Naive thymus-derived CD4-positive, alpha-beta T cell (primary cell): ENCODE measurements around the gene SLC17A8. TPM values are rescaled to one million over a fixed set of nuclear protein-coding genes. Genes with fewer than 3 reads are reported as not detected.
"Not testable (repeated sequence)": the region's sequence is repeated elsewhere in the genome, so short reads cannot be mapped to it uniquely, and the experiment has no call there.

ENCODE experiments used
- ATAC-seq: fragments of 150-1000 bp; cut with Tn5 transposase; 2 replicates; pipeline ENCODE4 v1.10.0; 2021; ENCODE audit warnings: mild to moderate bottlenecking, moderate library complexity
- CTCF ChIA-PET: fragments of 350-600 bp; sonication (Branson Sonifier 250); formaldehyde crosslinking; loops from one replicate; lab custom pipeline; 2021; ENCODE audit warnings: antibody characterized with exemption; lab: Charles Lee
- POLR2A ChIA-PET: fragments of 350-600 bp; sonication (Branson Sonifier 250); formaldehyde crosslinking; loops from one replicate; lab custom pipeline; 2021; ENCODE audit warnings: antibody characterized with exemption, inconsistent platforms; lab: Charles Lee
- DNase-seq, 9 donors: peaks; one replicate each; pipeline versions ENCODE4 v3.0.0 to v3.0.0-alpha.2; 2020 to 2022; ENCODE audit warnings: mixed read lengths in 1 of 9
- H3K27ac ChIP-seq: one replicate; pipeline ENCODE4 v1.7.0; 2013; ENCODE audit warnings: mild to moderate bottlenecking, low read depth, low read length, moderate library complexity
- H3K27me3 ChIP-seq, 2 donors: one replicate each; pipeline ENCODE4 v1.7.0; 2013; ENCODE audit warnings: low read length in 2 of 2, mild to moderate bottlenecking in 2 of 2, moderate library complexity in 2 of 2; ENCODE audit not compliant: control insufficient read depth in 2 of 2, insufficient read depth in 2 of 2
- H3K36me3 ChIP-seq, 3 experiments: 1 replicate in 2 of 3; 2 replicates in 1 of 3; pipeline ENCODE4 v1.7.0; 2013; ENCODE audit warnings: low read length in 3 of 3, mild to moderate bottlenecking in 3 of 3, moderate library complexity in 1 of 3; ENCODE audit not compliant: insufficient read depth in 3 of 3, control insufficient read depth in 2 of 3
- H3K4me1 ChIP-seq, 2 donors: one replicate each; pipeline ENCODE4 v1.7.0; 2013; ENCODE audit warnings: low read length in 2 of 2, mild to moderate bottlenecking in 2 of 2, moderate library complexity in 1 of 2; ENCODE audit not compliant: control insufficient read depth in 2 of 2, insufficient read depth in 2 of 2
- H3K4me3 ChIP-seq: 2 replicates; pipeline ENCODE4 v1.7.0; 2013; ENCODE audit warnings: mild to moderate bottlenecking, low read length
- H3K9me3 ChIP-seq, 3 experiments: 1 replicate in 2 of 3; 2 replicates in 1 of 3; pipeline ENCODE4 v1.7.0; 2013; ENCODE audit warnings: low read length in 3 of 3; ENCODE audit not compliant: control insufficient read depth in 2 of 3
- H3K27ac Mint-ChIP-seq, 9 donors: one replicate each; pipeline ENCODE4 v1.8.0; 2020 to 2022; ENCODE audit warnings: mixed read lengths in 9 of 9, mild to moderate bottlenecking in 8 of 9, moderate library complexity in 5 of 9, inconsistent platforms in 2 of 9
- H3K27me3 Mint-ChIP-seq, 5 donors: one replicate each; pipeline ENCODE4 v1.8.0; 2021 to 2022; ENCODE audit warnings: mixed read lengths in 5 of 5, mild to moderate bottlenecking in 1 of 5
- H3K36me3 Mint-ChIP-seq, 5 donors: one replicate each; pipeline ENCODE4 v1.8.0; 2020 to 2022; ENCODE audit warnings: mixed read lengths in 5 of 5, mild to moderate bottlenecking in 3 of 5, inconsistent platforms in 1 of 5
- H3K4me1 Mint-ChIP-seq, 7 donors: one replicate each; pipeline ENCODE4 v1.8.0; 2020 to 2022; ENCODE audit warnings: mixed read lengths in 7 of 7, mild to moderate bottlenecking in 3 of 7, inconsistent platforms in 1 of 7
- H3K4me3 Mint-ChIP-seq, 10 donors: one replicate each; pipeline ENCODE4 v1.8.0; 2020 to 2022; ENCODE audit warnings: mild to moderate bottlenecking in 10 of 10, mixed read lengths in 10 of 10, moderate library complexity in 6 of 10, inconsistent platforms in 2 of 10
- H3K9me3 Mint-ChIP-seq, 11 donors: one replicate each; pipeline ENCODE4 v1.8.0; 2020 to 2022; ENCODE audit warnings: mixed read lengths in 11 of 11, mild to moderate bottlenecking in 4 of 11, inconsistent platforms in 1 of 11, moderate library complexity in 1 of 11
- intact Hi-C, 2 donors: fragments of 100-400 bp; cut with micrococcal nuclease; formaldehyde crosslinking; loops; one replicate each; pipeline ENCODE4 v1.15.1; 2023
- polyA plus RNA-seq, 2 donors: library from polyadenylated mRNA; unstranded; fragments of 300-500 nt; fragmentation: Illumina TruSeq; gene quantifications; one replicate each; pipeline ENCODE4 v1.2.3, GENCODE V29; 2021
- total RNA-seq, 6 experiments: library from RNA in 5 of 6; stranded (reverse) in 5 of 6; gene quantifications; 1 replicate in 5 of 6; 2 replicates in 1 of 6; pipeline ENCODE4 v1.2.3 and lab custom pipeline; 2021 to 2026

The SLC17A8 gene
- total and polyA plus RNA-seq, 7 experiments from 2014 or later: not detected

DNA sequence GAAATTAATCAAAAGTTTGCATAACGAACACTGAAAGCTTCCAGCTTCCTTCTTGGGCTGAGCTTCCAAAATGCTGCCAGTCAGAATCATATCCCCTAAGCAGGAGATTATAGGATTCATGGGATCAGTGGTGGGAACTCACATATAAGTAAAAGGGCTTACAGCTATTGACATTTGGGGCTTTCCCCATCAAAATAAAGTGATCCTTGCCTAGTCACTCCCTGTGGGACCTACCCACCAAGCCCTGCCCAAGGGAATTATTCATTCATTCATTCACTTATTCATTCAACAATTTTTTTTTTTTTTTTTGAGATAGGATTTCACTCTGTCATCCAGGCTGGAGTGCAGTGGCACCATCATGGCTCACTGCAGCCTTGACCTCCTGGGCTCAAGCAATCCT is 69.3 kb downstream of the SLC17A8 start:
- CTCF ChIA-PET: no interaction called here

DNA sequence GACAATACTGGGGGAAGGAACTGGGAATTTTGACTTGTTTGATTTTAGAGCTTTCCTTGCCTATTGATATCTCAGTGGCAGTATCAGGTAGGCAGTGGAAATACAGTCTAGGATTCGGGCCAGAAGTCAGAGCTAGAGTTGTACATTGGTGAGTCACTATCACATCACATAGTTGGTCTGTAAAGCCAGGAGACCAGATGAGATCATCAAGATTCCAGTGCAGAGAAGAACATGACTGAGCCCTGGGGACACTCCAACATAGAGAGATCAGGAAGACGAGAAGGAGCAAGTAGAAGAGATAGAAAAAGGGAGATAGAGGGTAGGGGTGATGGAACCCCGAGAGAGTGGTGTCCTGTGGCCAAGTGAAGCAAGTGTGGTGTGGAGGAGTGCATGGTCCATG is 70.2 kb downstream of the SLC17A8 start:
- Histone ChIP-seq H3K27me3 (no peaks in the 10 kb centered on the region), H3K27ac (no peak overlapping the region), H3K9me3 (no peaks in the 10 kb centered on the region), H3K36me3 (no peaks in the 10 kb centered on the region), H3K4me3 (no peak overlapping the region), H3K4me1 (no peaks in the 10 kb centered on the region)
- intact Hi-C loops: no loop called here
- Mint-ChIP-seq H3K27me3 (peaks cover 0 to 23% (median 14%) of the 10 kb centered on the region in 5 donors), H3K36me3 (peaks cover 0 to 8% (median 0%) of the 10 kb centered on the region in 5 donors), H3K27ac (no peak overlapping the region), H3K4me3 (no peak overlapping the region), H3K9me3 (peaks cover 4 to 20% (median 12%) of the 10 kb centered on the region in 11 donors), H3K4me1 (no peaks in the 10 kb centered on the region)
- POLR2A ChIA-PET: no interaction called here
- DNase-seq (no peak), ATAC-seq (no peak)
- CTCF ChIA-PET: no interaction called here

More for the DNA sequence above, 69.3 kb downstream of the SLC17A8 start:
- H3K36me3 ChIP-seq: no peaks in the 10 kb centered on the region
- Mint-ChIP-seq H3K4me3 (no peak overlapping the region), H3K27ac (no peak overlapping the region), H3K27me3 (peaks cover 0 to 23% (median 14%) of the 10 kb centered on the region in 5 donors), H3K4me1 (no peaks in the 10 kb centered on the region), H3K9me3 (peaks cover 4 to 20% (median 12%) of the 10 kb centered on the region in 11 donors), H3K36me3 (peaks cover 0 to 8% (median 0%) of the 10 kb centered on the region in 5 donors)
- H3K27ac ChIP-seq: no peak overlapping the region
- POLR2A ChIA-PET: no interaction called here
- ATAC-seq (no peak), DNase-seq (no peak)
- no peaks in the 10 kb centered on the region for H3K4me1 ChIP-seq
- H3K4me3 ChIP-seq: no peak overlapping the region
- no peaks in the 10 kb centered on the region for H3K9me3 ChIP-seq
- intact Hi-C loops: no loop called here
- H3K27me3 ChIP-seq: no peaks in the 10 kb centered on the region

DNA sequence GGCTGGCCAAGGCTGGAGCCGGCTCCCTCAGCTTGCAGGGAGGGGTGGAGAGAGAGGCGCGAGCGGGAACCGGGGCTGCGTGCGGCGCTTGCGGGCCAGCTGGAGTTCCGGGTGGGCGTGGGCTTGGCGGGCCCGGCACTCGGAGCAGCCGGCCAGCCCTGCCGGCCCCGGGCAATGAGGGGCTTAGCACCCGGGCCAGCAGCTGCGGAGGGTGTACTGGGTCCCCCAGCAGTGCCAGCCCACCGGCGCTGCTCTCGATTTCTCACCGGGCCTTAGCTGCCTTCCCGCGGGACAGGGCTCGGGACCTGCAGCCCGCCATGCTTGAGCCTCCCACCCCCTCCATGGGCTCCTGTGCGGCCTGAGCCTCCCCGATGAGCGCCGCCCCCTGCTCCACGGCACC is 73.4 kb downstream of the SLC17A8 start:
- H3K4me3 ChIP-seq, CTCF ChIA-PET, H3K27ac Mint-ChIP-seq, H3K4me3 Mint-ChIP-seq, H3K4me1 ChIP-seq, H3K27me3 ChIP-seq, DNase-seq, H3K36me3 ChIP-seq, POLR2A ChIA-PET, H3K27ac ChIP-seq, ATAC-seq, H3K4me1 Mint-ChIP-seq, intact Hi-C loops, H3K9me3 ChIP-seq, H3K36me3 Mint-ChIP-seq: not testable (repeated sequence)
- peaks cover 0 to 21% (median 10%) of the 10 kb centered on the region in 5 donors for H3K27me3 Mint-ChIP-seq
- peaks cover 0 to 15% (median 7%) of the 10 kb centered on the region in 11 donors for H3K9me3 Mint-ChIP-seq

DNA sequence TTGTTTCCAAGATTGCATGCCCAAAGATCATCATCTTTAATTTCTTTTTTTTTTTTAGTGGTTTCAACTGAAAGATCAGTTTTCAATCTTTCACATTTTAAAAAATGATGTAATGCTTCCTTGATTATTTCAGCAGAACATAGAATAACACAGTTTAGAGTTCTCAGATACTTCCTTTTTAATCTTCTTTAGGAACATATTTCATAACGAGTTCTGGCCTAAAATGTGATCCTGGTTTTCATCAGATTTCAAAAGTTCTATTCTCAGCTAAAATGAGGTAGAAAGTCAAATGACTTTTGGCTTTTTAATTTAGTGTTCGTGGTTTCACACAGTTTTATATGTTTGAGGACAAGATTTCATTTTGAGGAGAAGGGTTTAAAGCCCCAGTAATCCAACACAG is 76.8 kb downstream of the SLC17A8 start:
- no peak overlapping the region for H3K4me3 ChIP-seq
- no peak overlapping the region for H3K4me3 Mint-ChIP-seq
- H3K27ac Mint-ChIP-seq: no peak overlapping the region
- H3K9me3 ChIP-seq: no peaks in the 10 kb centered on the region
- ATAC-seq (no peak), DNase-seq (no peak)
- ChIA-PET POLR2A (no interaction called here), CTCF (interaction anchor here (0.6 kb wide), 1 partner anchor 29 kb away, joined by 3 read pairs; no protein-coding TSS in a partner anchor)
- H3K27ac ChIP-seq: no peak overlapping the region
- peaks cover 0 to 15% (median 8%) of the 10 kb centered on the region in 5 donors for H3K27me3 Mint-ChIP-seq
- H3K27me3 ChIP-seq: no peaks in the 10 kb centered on the region
- no peaks in the 10 kb centered on the region for H3K36me3 Mint-ChIP-seq
- no peaks in the 10 kb centered on the region for H3K4me1 ChIP-seq
- H3K4me1 Mint-ChIP-seq: no peaks in the 10 kb centered on the region
- intact Hi-C loops: no loop called here
- H3K36me3 ChIP-seq: no peaks in the 10 kb centered on the region
- peaks cover 0 to 6% (median 2%) of the 10 kb centered on the region in 11 donors for H3K9me3 Mint-ChIP-seq

DNA sequence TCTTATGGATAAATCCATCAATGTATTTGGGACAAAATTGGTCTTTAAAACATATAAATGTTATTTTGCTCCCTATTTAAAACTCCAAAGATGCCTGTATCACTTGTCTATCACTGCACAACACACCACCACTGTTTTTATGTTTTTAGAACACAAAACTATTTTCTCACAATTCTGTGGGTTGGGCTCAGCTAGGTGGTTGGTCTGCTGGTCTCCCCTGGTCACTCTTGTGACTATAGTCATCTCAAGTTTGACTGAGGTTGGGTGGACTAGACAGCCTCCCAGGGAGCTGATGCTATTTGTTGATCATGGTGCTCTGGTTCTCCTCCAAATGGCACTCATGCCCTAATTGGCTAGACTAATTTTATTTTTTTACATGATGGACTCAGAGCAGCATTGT is 77.3 kb downstream of the SLC17A8 start:
- Histone ChIP-seq H3K9me3 (no peaks in the 10 kb centered on the region), H3K27ac (no peak overlapping the region), H3K27me3 (no peaks in the 10 kb centered on the region), H3K4me1 (no peaks in the 10 kb centered on the region), H3K36me3 (no peaks in the 10 kb centered on the region), H3K4me3 (no peak overlapping the region)
- H3K27me3 Mint-ChIP-seq: peaks cover 0 to 15% (median 8%) of the 10 kb centered on the region in 5 donors
- no peak overlapping the region for H3K4me3 Mint-ChIP-seq
- intact Hi-C loops: no loop called here
- H3K9me3 Mint-ChIP-seq: peaks cover 0 to 6% (median 1%) of the 10 kb centered on the region in 11 donors
- CTCF ChIA-PET: interaction anchor here (0.6 kb wide), 1 partner anchor 30 kb away, joined by 3 read pairs; no protein-coding TSS in a partner anchor
- DNase-seq (no peak), ATAC-seq (no peak)
- H3K36me3 Mint-ChIP-seq: no peaks in the 10 kb centered on the region
- H3K4me1 Mint-ChIP-seq: no peaks in the 10 kb centered on the region
- POLR2A ChIA-PET: no interaction called here
- H3K27ac Mint-ChIP-seq: no peak overlapping the region

DNA sequence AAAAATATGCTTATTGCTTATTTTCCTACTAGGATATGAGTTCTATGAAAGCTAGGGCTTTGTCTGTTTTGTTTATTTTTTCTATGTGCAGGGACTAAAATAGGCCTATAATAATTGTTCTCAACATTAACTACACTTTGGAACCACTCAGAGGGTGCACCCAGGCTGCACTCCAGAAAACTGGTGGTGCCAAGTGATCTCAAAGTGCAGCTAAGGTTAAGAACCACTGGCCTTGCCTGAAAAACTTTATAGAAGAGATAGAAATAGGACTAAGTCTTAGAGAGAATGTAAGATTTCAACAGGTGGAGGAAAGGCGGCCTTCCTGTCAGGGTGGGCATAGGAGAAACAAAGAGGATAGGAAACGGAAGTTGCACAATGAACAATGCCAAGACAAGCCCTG is 79.1 kb downstream of the SLC17A8 start:
- Histone ChIP-seq H3K9me3 (no peaks in the 10 kb centered on the region), H3K27me3 (no peaks in the 10 kb centered on the region), H3K4me1 (no peaks in the 10 kb centered on the region), H3K27ac (no peak overlapping the region), H3K36me3 (no peaks in the 10 kb centered on the region), H3K4me3 (no peak overlapping the region)
- no peak for DNase-seq
- ChIA-PET CTCF (no interaction called here), POLR2A (no interaction called here)
- no peak for ATAC-seq
- no peak overlapping the region for H3K27ac Mint-ChIP-seq
- H3K4me1 Mint-ChIP-seq: no peaks in the 10 kb centered on the region
- no peak overlapping the region for H3K4me3 Mint-ChIP-seq
- H3K9me3 Mint-ChIP-seq: peaks cover 0 to 6% (median 0%) of the 10 kb centered on the region in 11 donors
- peaks cover 2 to 19% (median 8%) of the 10 kb centered on the region in 5 donors for H3K27me3 Mint-ChIP-seq
- H3K36me3 Mint-ChIP-seq: no peaks in the 10 kb centered on the region
- intact Hi-C loops: no loop called here

DNA sequence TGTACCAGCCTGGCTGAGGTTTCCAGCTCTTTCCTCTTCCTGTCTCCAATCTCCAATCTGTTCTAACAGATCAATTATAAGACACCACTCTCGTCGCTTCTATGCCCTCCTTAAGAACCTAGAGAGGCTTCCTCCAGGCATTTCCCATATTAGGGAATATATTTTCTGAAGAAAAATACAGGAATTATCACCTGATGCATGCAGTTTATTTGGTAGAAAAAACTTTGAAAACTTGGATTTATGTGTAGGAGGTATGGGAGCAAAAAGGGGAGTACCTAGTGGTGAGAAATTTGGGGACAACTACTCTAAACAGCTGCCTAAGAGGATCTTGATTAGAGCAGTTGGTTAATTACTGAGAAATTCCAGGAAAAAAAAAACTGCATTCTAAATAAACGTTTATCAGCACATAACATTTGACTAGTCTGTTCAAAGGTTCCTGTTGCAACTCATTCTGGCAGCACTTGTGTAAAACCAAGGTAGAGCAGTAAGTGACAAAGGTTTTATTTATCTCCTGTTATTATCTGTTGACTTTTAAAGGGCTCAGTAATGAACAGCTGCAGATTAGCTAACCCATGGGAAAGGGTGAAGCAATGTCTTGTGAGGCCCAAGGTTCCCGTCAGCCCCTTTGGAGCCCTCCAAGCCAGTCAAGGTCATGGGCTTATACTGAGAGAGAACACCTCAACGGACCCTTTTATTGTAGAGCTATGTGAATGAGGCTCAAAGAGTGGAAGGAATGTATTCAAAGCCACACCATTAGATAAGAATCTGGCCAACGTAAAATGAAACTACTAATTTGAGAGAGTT is 80.4 kb downstream of the SLC17A8 start:
- ChIA-PET POLR2A (no interaction called here), CTCF (no interaction called here)
- Mint-ChIP-seq H3K4me3 (no peak overlapping the region), H3K9me3 (peaks cover 0 to 5% (median 0%) of the 10 kb centered on the region in 11 donors), H3K4me1 (no peaks in the 10 kb centered on the region), H3K27ac (no peak overlapping the region), H3K36me3 (no peaks in the 10 kb centered on the region), H3K27me3 (peaks cover 2 to 19% (median 8%) of the 10 kb centered on the region in 5 donors)
- H3K27ac ChIP-seq: no peak overlapping the region
- H3K9me3 ChIP-seq: no peaks in the 10 kb centered on the region
- H3K4me1 ChIP-seq: no peaks in the 10 kb centered on the region
- no peak for DNase-seq
- ATAC-seq: no peak
- no peaks in the 10 kb centered on the region for H3K27me3 ChIP-seq
- H3K4me3 ChIP-seq: no peak overlapping the region
- H3K36me3 ChIP-seq: no peaks in the 10 kb centered on the region
- intact Hi-C loops: no loop called here
